ENCODE data around the gene PPP1CB.
A peak's percentile ranks its signal among the peaks of the same experiment; 100 is the strongest.

PPP1CB gene

GRCh38 chr2:28745876-28746275 is 5.8 kb upstream of the PPP1CB start:
- DNase-seq: no peak

DNA sequence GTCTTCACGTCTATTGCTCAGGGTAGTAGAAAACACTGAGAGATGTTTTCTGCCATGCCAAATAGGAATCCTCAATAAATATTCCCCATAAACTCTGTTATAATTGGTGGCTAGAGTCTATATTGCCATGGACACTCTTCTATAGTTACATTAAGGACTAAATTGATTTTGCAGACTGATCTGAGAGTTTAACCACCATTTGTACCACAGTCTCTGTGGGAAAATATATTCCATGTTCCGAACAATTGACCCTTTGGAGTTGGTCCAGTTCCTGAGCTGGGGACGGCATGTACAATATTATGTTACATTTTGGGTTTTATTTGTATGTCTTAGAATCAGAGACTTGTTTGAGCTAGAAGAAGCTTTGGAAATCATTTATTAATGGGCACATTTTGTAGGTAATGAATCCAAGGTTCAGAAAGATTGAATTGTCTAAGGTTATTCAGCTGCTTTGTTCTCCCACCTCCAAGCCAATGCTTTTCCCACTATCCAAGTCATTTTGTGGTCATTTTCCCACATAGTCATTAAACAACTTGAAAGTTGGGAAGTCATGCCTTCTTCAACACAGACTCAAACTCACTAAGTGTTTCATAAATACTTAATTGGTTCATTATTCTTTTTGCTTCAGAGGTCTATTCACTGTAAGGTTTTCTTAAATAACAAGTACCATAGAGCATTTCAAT is 5.1 kb upstream of the PPP1CB start:
- DNase-seq: no peak

- DNase-seq: no peak
Measured at GRCh38 chr2:28747714-28748113, 3.9 kb upstream of the PPP1CB start.

- no peak for DNase-seq
Measured at GRCh38 chr2:28748176-28748575, 3.5 kb upstream of the PPP1CB start.

GRCh38 chr2:28748941-28749340 is 2.7 kb upstream of the PPP1CB start:
- no peak for DNase-seq

DNA sequence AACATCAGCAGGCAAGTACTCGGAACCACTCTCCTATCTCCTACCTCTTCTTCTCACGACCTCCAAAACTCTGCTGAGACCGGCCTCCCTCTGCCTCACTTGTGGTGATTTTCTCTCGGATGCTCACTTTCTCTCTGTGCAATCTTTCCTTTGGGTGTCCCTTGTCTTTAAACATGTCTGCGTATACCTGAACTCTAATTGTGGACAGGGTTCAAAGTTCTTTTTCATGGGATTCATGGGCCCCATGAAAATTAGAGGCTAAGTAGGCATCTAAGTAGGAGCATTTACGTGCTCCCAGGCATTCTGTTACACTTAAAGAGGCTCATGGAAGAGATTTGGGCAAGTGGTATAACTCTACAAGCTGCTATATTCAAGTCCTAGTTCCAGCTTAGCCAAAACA is 2.1 kb upstream of the PPP1CB start:
- no peak for DNase-seq

- DNase-seq: no peak
Measured at GRCh38 chr2:28750316-28751251, 1.0 kb upstream of the PPP1CB start.

- DNase-seq: peak; percentile 30
Measured at GRCh38 chr2:28751956-28752630, 463 bp downstream of the PPP1CB start.

DNA sequence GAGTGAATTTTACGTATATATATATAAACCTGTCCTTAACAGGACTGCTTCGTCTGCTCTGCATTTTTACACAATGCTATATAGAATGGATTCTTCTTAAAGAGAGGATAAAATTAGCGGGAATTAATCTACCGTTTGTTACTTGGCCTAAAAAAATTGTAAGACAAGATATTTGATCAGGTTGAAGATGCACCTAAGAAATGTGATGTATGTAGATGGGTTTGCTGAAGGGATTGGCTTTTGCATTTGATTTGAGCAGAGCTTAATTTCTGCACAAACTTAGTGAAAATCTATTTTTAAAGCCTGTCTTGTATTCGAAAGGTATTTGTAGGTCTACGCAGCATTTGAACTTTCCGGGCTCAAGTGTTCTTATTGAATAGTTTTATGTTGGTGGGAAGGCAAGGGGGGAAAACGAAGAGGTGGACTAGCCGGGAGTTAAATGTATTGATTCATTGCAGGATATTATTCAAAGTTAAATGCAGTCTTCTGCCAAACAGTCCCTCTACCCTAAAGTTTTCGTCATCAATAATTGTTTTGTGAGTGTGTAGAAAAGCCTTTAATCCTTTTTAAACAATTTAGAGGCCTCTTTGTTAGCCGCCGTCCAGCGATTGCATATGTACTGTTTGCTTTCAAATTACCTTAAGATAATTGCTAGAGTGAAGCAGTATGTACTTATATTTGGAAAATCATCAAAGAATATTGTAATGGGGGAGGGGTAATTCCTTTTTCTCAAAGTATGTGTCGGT is 1.2 kb downstream of the PPP1CB start:
- no peak for DNase-seq

- DNase-seq: no peak
Measured at GRCh38 chr2:28754321-28754720, 2.7 kb downstream of the PPP1CB start.

DNA sequence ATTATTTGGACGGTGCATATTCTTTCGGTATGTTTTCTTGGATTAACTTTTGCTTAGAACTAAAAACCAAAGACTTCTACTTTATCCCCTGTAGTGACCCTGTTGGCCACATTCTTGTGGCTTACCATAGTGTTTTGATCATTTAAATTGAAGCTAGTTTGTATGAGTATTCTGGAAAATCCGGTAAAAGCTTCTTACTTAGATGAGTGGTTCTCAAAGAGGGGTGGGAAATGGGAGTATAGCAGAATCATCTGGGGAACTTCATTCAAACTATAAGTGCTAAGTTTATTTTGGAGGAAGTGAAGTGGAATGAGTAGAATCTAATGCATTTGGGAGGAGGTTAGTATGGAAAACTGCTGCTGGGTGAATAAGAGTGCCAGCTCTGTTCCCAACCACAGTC is 3.8 kb downstream of the PPP1CB start:
- no peak for DNase-seq

- no peak for DNase-seq
Measured at GRCh38 chr2:28758459-28758858, 6.8 kb downstream of the PPP1CB start.

- no peak for DNase-seq
Measured at GRCh38 chr2:28761420-28761819, 9.8 kb downstream of the PPP1CB start.

- DNase-seq: no peak
Measured at GRCh38 chr2:28764909-28765711, 13.5 kb downstream of the PPP1CB start.

- no peak for DNase-seq
Measured at GRCh38 chr2:28766070-28766469, 14.4 kb downstream of the PPP1CB start.

- DNase-seq: no peak
Measured at GRCh38 chr2:28767337-28767736, 15.7 kb downstream of the PPP1CB start.

DNA sequence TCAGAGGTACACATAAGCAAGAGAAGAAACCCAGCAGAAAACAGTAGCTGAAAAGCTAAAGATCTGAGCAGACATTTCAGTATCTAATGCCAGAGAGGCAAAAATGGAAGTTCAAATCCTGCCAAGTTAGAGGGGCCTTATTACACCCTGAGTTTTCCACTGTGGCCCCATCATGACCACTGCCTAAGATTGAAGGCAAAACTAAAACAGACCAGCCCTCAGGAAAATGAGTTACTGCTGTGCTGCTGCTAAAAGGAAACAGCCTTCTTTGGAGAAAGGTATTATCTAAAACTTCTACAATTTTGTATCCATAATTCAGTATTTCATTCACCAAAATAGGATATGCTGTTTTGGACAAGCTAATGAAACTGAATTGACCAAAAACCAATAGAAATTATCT is 16.8 kb downstream of the PPP1CB start:
- DNase-seq: no peak

- DNase-seq: no peak
Measured at GRCh38 chr2:28768952-28769351, 17.3 kb downstream of the PPP1CB start.

DNA sequence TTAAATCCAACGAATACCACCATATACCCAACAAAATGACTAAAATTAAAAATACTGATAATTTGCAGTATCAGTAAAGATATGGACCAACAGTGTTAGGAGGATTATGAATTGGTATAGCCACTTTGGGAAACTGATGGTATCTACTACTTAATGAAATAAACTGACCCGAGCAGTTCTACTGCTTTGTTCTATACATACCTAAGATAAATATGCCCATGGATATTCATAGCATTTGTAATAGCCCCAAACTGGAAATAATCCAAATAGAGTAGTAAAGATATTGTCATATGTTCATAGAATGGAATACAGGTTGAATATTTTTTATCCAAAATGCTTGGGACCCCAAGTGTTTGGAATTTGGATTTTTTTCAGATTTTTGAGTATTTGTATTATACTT is 20.7 kb downstream of the PPP1CB start:
- DNase-seq: no peak

DNA sequence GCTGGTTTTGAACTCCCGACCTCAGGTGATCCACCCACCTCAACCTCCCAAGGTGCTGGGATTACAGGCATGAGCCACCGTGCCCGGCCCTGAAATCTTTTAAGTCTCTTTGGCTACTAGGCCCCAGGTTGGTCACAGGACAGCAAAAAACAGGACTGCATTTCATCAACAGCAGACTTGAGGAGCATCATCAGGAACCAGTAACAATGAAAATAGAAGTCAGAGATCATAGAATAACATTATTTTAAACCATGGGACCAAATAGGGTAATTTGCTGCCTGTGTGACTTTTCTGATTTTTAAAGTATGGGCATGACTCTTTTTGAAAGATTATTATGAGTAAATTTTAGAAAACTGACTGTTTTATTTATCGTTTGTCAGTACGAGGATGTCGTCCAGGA is 24.8 kb downstream of the PPP1CB start:
- no peak for DNase-seq

DNA sequence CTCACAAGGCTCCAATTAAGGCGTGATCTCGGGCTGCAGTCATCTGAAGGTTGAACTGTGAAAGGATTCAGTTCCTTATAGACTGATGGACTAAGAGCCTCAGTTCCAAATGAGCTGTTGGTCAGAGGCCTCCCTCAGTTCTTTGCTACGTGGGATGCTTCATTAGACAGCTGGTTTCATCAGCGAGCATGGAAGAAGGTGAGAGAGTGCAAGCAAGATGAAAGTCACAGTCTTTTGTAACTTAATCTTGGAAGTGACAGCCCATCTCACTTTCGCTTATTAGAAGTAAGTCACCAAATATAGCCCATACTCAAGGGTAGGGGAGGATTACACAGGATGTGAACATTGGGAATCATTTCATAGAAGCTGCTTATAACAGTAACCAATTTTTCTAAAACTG is 26.8 kb downstream of the PPP1CB start:
- no peak for DNase-seq

GRCh38 chr2:28779001-28779400 is 27.4 kb downstream of the PPP1CB start:
- no peak for DNase-seq
